GM21619 (cell line): ENCODE results near the gene OBSCN.
"Not testable (repeated sequence)": the region's sequence is repeated elsewhere in the genome, so short reads cannot be mapped to it uniquely, and the experiment has no call there.

Experiments used
- ATAC-seq: cut with Tn5 transposase; IDR thresholded peaks from one replicate; pipeline ENCODE4 v1.9.1; 2021; ENCODE audit not compliant: unreplicated experiment

The OBSCN gene

DNA sequence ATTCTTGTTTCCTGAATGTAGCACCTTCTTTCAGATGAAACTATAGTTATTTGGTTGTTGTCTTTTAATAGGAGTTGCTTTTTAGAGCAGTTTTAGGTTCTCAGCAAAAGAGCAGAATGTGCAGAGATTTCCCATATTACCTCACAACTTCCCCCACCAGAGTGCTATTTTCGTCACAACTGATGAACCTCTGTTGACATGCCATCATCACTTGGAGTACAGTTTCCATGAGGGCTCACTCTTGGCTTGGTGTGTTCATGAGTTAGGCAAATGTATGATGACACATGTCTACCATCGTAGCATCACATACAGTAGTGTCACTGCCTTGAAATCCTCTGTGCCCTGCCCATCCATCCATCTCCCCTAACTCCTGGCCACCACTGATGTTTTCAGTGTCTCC is 38.5 kb upstream of the OBSCN start:
- no peak for ATAC-seq

DNA sequence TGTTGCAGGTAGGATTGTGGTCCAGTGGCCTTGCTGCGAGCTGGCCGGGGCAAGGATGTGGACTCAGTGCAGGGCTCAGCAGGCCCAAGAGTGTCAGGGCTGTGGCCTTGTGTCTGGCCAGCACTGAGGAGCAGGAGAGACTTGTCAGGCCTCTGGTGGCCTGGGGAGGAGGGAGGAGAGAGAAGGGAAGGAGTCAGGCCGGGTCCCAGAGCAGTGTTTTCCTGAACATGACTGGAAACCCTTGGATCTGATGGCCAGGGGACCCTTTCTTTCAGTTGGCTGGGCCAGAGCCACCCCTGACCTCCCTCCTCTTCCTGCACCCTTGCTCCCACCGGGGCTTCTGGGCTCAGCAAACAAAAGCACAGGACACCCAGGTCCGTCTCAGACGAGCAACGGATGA is 37.2 kb upstream of the OBSCN start:
- no peak for ATAC-seq

GRCh38 chr1:228171221-228171891 is 36.5 kb upstream of the OBSCN start:
- no peak for ATAC-seq

DNA sequence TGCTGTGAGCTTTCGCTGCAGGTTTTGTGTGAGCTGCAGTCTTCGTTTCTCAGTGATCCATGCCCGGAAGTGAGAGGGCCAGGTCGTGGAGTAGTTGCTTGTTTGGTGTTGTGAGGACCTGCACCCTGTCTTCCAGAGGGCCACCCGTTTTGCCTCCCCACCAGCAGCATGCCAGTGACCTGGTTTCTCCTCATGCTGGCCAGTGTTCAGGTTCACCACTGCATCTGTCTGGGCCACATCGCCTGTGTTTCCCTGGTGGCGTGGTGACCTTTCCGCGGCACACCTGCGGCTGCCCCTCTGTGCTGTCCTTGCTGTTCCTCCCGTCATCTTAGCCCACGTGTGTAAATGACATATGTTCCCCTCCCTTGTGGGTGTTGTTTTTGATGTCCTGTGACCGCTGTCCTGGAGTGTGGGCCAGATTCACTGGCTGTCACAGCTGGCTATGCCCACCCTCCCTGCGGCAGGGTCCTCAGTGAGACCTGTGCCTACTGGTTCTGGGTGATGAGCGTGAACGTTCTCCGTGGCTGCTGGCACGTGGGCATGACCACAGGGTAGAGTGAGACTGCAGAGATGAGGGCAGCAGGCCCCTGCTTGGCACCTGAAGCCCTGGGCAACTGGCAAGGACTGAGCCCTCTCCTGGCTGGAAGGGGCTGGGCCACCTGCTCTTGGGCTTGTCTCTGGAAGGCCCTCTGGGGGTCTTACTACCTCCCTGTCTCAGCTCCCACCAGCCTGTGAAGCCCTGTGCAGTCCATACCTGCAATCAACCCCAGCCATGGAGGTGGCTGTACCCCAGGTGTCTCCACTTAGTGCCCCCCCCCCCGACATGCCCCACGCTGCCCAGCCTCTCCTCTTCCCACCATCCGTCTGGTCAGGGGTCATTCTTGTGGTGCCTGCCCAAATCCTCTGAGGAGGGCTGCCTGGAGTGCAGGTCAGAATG is 35.0 kb upstream of the OBSCN start:
- ATAC-seq = no peak

GRCh38 chr1:228173528-228174481 is 34.0 kb upstream of the OBSCN start:
- not testable (repeated sequence) for ATAC-seq

DNA sequence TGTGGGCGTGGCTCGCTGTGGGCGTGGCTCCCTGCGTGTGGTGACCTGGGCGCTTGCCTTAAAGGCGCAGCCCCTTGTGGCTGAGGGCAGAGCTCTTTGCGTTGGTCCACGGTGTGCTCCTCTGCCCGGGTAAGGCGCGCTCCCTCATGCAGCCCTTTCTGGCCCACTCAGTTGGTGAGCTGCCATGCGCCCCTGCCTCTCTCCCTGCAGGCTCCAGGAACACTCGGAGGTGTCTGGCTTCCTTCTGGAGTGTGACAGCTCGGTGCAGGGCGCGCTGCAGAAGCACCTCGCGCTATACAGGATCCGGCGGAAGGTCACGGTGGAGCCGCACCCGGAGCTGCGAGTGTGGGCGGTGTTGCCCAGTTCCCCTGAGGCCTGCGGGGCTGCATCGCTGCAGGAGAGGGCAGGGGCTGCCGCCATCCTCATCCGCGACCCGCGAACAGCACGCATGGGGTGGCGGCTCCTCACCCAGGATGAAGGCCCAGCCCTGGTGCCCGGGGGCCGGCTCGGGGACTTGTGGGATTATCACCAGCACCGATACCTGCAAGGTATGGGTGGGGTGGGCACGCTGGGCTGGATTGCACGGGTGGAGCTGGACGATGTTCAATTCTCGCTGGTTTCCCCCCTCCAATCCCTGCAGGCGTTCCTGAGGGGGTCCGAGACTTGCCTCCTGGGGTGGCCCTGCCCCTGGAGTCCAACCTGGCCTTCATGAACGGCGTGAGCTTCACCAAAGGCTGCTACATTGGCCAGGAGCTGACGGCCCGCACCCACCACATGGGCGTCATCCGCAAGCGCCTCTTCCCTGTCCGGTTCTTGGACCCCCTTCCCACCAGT is 33.1 kb upstream of the OBSCN start:
- ATAC-seq = no peak

DNA sequence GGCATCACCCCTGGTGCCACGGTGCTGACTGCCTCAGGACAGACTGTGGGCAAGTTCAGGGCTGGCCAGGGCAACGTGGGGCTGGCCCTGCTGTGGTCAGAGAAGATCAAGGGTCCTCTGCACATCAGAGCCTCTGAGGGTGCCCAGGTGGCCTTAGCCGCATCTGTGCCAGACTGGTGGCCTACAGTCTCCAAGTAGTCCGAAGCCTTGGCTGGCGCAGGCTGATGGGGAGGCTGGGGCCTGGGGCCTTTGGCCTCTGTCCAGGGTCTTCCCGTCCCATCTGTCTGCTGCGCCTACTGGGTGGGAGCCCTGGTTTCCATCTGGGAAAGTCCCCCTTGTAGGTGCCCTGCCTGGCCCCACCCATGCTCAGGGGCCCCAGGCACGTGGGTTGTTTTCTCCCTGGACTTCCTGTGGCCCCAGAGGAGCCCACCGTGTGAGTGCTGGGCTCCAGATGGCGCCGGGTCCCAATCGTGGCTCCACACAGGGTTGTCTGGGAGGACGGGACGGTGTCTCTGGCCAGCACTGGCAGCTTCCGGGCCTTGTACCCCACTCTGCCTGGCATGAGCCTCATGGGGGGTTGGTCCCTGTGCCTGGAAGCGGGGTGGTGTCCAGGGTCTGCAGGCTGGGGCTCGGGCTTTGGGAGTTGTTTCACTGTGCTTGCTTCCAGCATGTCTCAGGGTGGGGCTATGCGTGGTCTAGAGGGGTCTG is 32.4 kb upstream of the OBSCN start:
- ATAC-seq = no peak

GRCh38 chr1:228176024-228176395 is 31.8 kb upstream of the OBSCN start:
- ATAC-seq = no peak

- ATAC-seq = no peak
Measured at GRCh38 chr1:228176461-228177182, 31.2 kb upstream of the OBSCN start.

DNA sequence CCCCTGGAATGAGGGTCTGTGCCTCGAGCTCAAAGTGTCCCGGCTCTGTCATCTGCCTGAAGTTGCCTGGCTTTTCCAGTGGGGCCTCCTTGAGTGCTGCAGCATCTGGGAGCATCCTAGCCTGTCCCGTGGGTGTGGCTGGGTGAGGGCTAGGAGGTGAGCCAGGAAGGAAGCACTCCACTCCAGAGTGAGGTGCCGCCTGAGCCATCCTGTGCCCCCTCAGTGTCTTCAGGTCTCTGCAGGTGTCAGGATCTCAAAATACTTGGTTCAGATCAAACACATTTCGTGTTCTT is 30.7 kb upstream of the OBSCN start:
- ATAC-seq = no peak

- no peak for ATAC-seq
Measured at GRCh38 chr1:228177721-228178710, 29.8 kb upstream of the OBSCN start.

GRCh38 chr1:228178737-228179684 is 28.8 kb upstream of the OBSCN start:
- no peak for ATAC-seq

GRCh38 chr1:228180271-228180958 is 27.4 kb upstream of the OBSCN start:
- no peak for ATAC-seq

GRCh38 chr1:228180959-228181644 is 26.7 kb upstream of the OBSCN start:
- no peak for ATAC-seq

- ATAC-seq = no peak
Measured at GRCh38 chr1:228181645-228182034, 26.2 kb upstream of the OBSCN start.
